B cell (primary cell): ENCODE measurements around the gene WDR1. TPM values are rescaled to one million over a fixed set of nuclear protein-coding genes. Genes with fewer than 3 reads are reported as not detected.
A peak's percentile ranks its signal among the peaks of the same experiment; 100 is the strongest.

Experiments
- ATAC-seq: fragments of 200-7000 bp; cut with Tn5 transposase; one replicate; pipeline ENCODE4 v1.10.0; 2021; ENCODE audit warnings: low read depth, mild to moderate bottlenecking, moderate number of reproducible peaks, moderate library complexity
- CTCF ChIA-PET: fragments of 350-600 bp; sonication (Branson Sonifier 250); formaldehyde crosslinking; loops from one replicate; lab custom pipeline; 2021; ENCODE audit warnings: antibody characterized with exemption, inconsistent platforms; lab: Charles Lee
- POLR2A ChIA-PET: fragments of 350-600 bp; sonication (Branson Sonifier 250); formaldehyde crosslinking; loops from one replicate; lab custom pipeline; 2021; ENCODE audit warnings: antibody characterized with exemption; lab: Charles Lee
- DNase-seq: peaks from one replicate; pipeline ENCODE4 v3.0.0; 2013
- H2AFZ ChIP-seq: 2 replicates; pipeline ENCODE4 v1.6.1; 2012; ENCODE audit warnings: mild to moderate bottlenecking, low read depth, low read length; ENCODE audit not compliant: insufficient read depth, poor library complexity, severe bottlenecking
- H3K27ac ChIP-seq, 2 donors: 1 replicate in 1 of 2; 2 replicates in 1 of 2; pipeline ENCODE4 v1.5.1; 2012 to 2013; ENCODE audit warnings: low read length in 2 of 2, mild to moderate bottlenecking in 2 of 2, moderate library complexity in 1 of 2
- H3K27me3 ChIP-seq, 4 experiments: fragments of 200-600 bp in 1 of 4; sonication (generic) in 1 of 4; replicated peaks in 1 of 4; 1 replicate in 2 of 4; 2 replicates in 2 of 4; pipeline versions ENCODE4 v1.6.1 to v1.7.0; 2013 to 2016; ENCODE audit warnings: low read length in 3 of 4, mild to moderate bottlenecking in 2 of 4, mixed read lengths in 1 of 4, moderate library complexity in 1 of 4; ENCODE audit not compliant: insufficient read depth in 4 of 4, control insufficient read depth in 3 of 4; ENCODE audit errors: control extremely low read depth in 1 of 4
- H3K36me3 ChIP-seq, 2 experiments: replicated peaks in 1 of 2; 1 replicate in 1 of 2; 2 replicates in 1 of 2; pipeline versions ENCODE4 v1.6.1 to v1.7.1; 2013; ENCODE audit warnings: low read length in 1 of 2; ENCODE audit not compliant: insufficient read depth in 2 of 2, control insufficient read depth in 1 of 2; ENCODE audit errors: control extremely low read depth in 1 of 2, extremely low read depth in 1 of 2
- H3K4me1 ChIP-seq, 2 donors: fragments of 200-600 bp in 1 of 2; sonication (generic) in 1 of 2; 1 replicate in 1 of 2; 2 replicates in 1 of 2; pipeline versions ENCODE4 v1.5.1 to v1.6.1; 2013 to 2017; ENCODE audit warnings: low read length in 2 of 2; ENCODE audit not compliant: control insufficient read depth in 2 of 2, insufficient read depth in 2 of 2
- H3K4me2 ChIP-seq: replicated peaks from 2 replicates; pipeline ENCODE3; 2012; ENCODE audit warnings: mild to moderate bottlenecking, low read depth, low read length; ENCODE audit not compliant: poor library complexity, severe bottlenecking
- H3K4me3 ChIP-seq, 5 experiments: fragments of 200-600 bp in 1 of 5; sonication (generic) in 1 of 5; 1 replicate in 3 of 5; 2 replicates in 2 of 5; pipeline versions ENCODE4 v1.5.1 to v1.7.0; 2011 to 2016; ENCODE audit warnings: low read length in 4 of 5, mild to moderate bottlenecking in 4 of 5, low read depth in 2 of 5, control low read depth in 1 of 5, moderate library complexity in 1 of 5; ENCODE audit not compliant: insufficient read depth in 1 of 5; ENCODE audit errors: control extremely low read depth in 1 of 5, extremely low read depth in 1 of 5
- H3K79me2 ChIP-seq: fragments of 200-600 bp; sonication (generic); one replicate; pipeline ENCODE4 v1.6.0; 2016; ENCODE audit warnings: low read length; ENCODE audit not compliant: control insufficient read depth, insufficient read depth
- H3K9ac ChIP-seq: fragments of 200-600 bp; sonication (generic); 2 replicates; pipeline ENCODE4 v1.6.1; 2017; ENCODE audit warnings: mild to moderate bottlenecking, low read length, moderate library complexity
- H3K9me3 ChIP-seq, 3 donors: one replicate each; pipeline versions ENCODE4 v1.6.1 to v1.7.1; 2013; ENCODE audit warnings: low read length in 2 of 3; ENCODE audit not compliant: control insufficient read depth in 2 of 3, insufficient read depth in 1 of 3; ENCODE audit errors: control extremely low read depth in 1 of 3
- H4K20me1 ChIP-seq: 2 replicates; pipeline ENCODE4 v1.6.0; 2012; ENCODE audit warnings: mild to moderate bottlenecking, low read length; ENCODE audit not compliant: insufficient read depth, control insufficient read depth, poor library complexity, severe bottlenecking
- H3K27ac Mint-ChIP-seq: one replicate; pipeline ENCODE4 v1.8.0; 2021; ENCODE audit warnings: mixed read lengths
- H3K27me3 Mint-ChIP-seq: one replicate; pipeline ENCODE4 v1.8.0; 2021; ENCODE audit warnings: mixed read lengths
- H3K4me1 Mint-ChIP-seq: one replicate; pipeline ENCODE4 v1.8.0; 2021; ENCODE audit warnings: mixed read lengths
- H3K4me3 Mint-ChIP-seq: one replicate; pipeline ENCODE4 v1.8.0; 2021; ENCODE audit warnings: mixed read lengths
- H3K9me3 Mint-ChIP-seq: one replicate; pipeline ENCODE4 v1.8.0; 2022; ENCODE audit warnings: mixed read lengths; ENCODE audit not compliant: insufficient read depth
- CTCF ChIP-seq: fragments of 200-600 bp; IDR thresholded peaks from one replicate; pipeline ENCODE4 v1.8.0; 2022; ENCODE audit warnings: antibody characterized with exemption, mild to moderate bottlenecking
- EZH2 ChIP-seq: IDR thresholded peaks from 2 replicates; pipeline ENCODE4 v1.6.1; 2012; ENCODE audit warnings: borderline replicate concordance, low read depth, mild to moderate bottlenecking, moderate library complexity, low read length; ENCODE audit not compliant: insufficient read depth, poor library complexity, severe bottlenecking
- WGBS: methylation state at CpG from one replicate; pipeline ENCODE4 v1.1.5; 2013; ENCODE audit warnings: missing lambda C conversion rate; ENCODE audit not compliant: insufficient coverage; 5-methylcytosine and 5-hydroxymethylcytosine counted together
- intact Hi-C: fragments of 100-400 bp; cut with micrococcal nuclease; formaldehyde crosslinking; loops from one replicate; pipeline ENCODE4 v1.10.0; 2022
- polyA plus RNA-seq: library from polyadenylated mRNA; depleted of rRNA; stranded (reverse); fragments of >200 nt; gene quantifications from 2 replicates; pipeline ENCODE4 v1.2.3, GENCODE V29; 2012
- total RNA-seq, 2 donors: library from RNA; stranded (reverse); fragments of 120-200 nt in 1 of 2; gene quantifications; 1 replicate in 1 of 2; 2 replicates in 1 of 2; pipeline versions ENCODE4 v1.2.3 to v1.2.4, GENCODE V29; 2013 to 2022

The WDR1 gene
- total and polyA plus RNA-seq, 2 donors (not counting 1 experiment from before 2014, with no cell fraction given) = 134 to 217 TPM

- Histone ChIP-seq H3K4me3 (peak overlapping the region; percentile 74 to 90 (median 82)), H3K9ac (peak overlapping the region; percentile 88), H3K27ac (peak overlapping the region; percentile 98), H3K27me3 (no peaks in the 10 kb centered on the region), H4K20me1 (peaks cover 36% of the 10 kb centered on the region), H3K36me3 (peaks cover 0 to 30% of the 10 kb centered on the region in 2 experiments), H3K79me2 (peaks cover 41% of the 10 kb centered on the region), H3K4me1 (peaks cover 27 to 44% of the 10 kb centered on the region in 2 donors), H2AFZ (peak overlapping the region; percentile 76), H3K9me3 (no peaks in the 10 kb centered on the region), H3K4me2 (peak overlapping the region; percentile 85)
- TF ChIP-seq EZH2 = no peak
- H3K27me3 Mint-ChIP-seq = peaks cover 1% of the 10 kb centered on the region
- no peaks in the 10 kb centered on the region for H3K9me3 Mint-ChIP-seq
- ChIA-PET CTCF (interaction anchor here (0.7 to 3.4 kb wide), 13 partner anchors 9 to 981 kb away, joined by 3 to 14 read pairs (median 4); no protein-coding TSS in a partner anchor), POLR2A (interaction anchor here (0.6 to 2.6 kb wide), 11 partner anchors 9 to 426 kb away, joined by 3 to 14 read pairs (median 5); partner anchors contain the start of gene ZNF518B)
- ATAC-seq (no peak), DNase-seq (peak; percentile 80)
- intact Hi-C loops = loop anchor here (1.0 to 5.0 kb wide), 5 partner anchors 34 to 1355 kb away; no protein-coding TSS in a partner anchor
- peak overlapping the region; percentile 96 for H3K27ac Mint-ChIP-seq
- 23% methylated on average over 13 of the region's 17 CpGs for WGBS
- H3K4me1 Mint-ChIP-seq = peaks cover 53% of the 10 kb centered on the region
- peak overlapping the region; percentile 90 for H3K4me3 Mint-ChIP-seq
Measured at GRCh38 chr4:10117359-10118047, 904 bp upstream of the WDR1 start.

DNA sequence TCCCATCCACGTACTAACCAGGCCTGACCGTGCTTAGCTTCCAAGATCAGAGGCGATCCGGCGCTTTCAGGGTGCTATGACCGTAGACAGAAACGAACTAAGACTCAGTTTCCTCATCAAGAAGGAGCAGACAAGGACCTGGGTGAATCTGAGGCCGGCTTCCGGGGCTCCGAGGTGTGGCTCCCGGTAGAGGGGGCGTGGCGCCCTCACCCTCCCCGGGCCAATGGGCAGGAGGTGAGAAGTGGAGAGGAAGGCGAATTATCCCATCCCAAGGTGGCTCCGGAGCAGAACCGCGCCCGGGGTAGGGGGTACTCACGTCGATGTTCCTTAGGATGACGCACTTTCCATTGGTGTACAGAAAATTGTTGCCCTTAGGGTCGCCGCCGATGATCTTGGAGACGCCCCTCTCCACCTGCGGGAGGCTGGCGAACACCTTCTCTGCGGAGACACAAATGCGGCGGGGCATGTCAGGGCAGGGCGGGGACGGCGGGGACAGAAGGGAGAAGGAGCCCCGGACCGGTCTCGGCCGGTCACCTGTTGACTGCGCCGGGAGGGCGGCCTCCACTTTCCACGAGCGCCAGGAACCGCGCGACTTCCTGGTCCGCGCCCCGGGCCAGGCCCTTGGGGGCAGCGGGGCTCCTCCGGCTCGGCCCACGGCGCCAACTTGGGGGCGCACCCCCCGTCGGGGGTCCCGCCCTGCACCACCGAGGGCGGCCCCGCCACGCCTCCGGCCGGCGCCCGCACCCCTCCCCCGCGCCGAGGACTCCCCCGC is 616 bp downstream of the WDR1 start:
- ChIA-PET CTCF (interaction anchor here (1.8 to 3.4 kb wide), 3 partner anchors 42 to 424 kb away, joined by 6 to 11 read pairs (median 11); no protein-coding TSS in a partner anchor), POLR2A (interaction anchor here (0.9 to 2.6 kb wide), 5 partner anchors 8 to 983 kb away, joined by 3 to 14 read pairs (median 7); partner anchors contain the start of gene ZNF518B)
- H3K9me3 ChIP-seq = no peaks in the 10 kb centered on the region
- H3K27me3 Mint-ChIP-seq = no peaks in the 10 kb centered on the region
- TF ChIP-seq CTCF (no peak), EZH2 (no peak)
- H3K4me3 ChIP-seq = peak overlapping the region; percentile 58 to 82 (median 73)
- H3K27ac ChIP-seq = peak overlapping the region; percentile 48 to 98
- peak overlapping the region; percentile 85 for H3K4me2 ChIP-seq
- DNase-seq = peak; percentile 76
- peaks cover 65% of the 10 kb centered on the region for H3K4me1 Mint-ChIP-seq
- peaks cover 51% of the 10 kb centered on the region for H4K20me1 ChIP-seq
- peak overlapping the region; percentile 77 for H3K9ac ChIP-seq
- peak overlapping the region; percentile 92 for H3K27ac Mint-ChIP-seq
- H3K9me3 Mint-ChIP-seq = no peaks in the 10 kb centered on the region
- H3K4me1 ChIP-seq = peaks cover 27 to 50% of the 10 kb centered on the region in 2 donors
- ATAC-seq = peak; percentile 18
- peaks cover 0 to 46% of the 10 kb centered on the region in 2 experiments for H3K36me3 ChIP-seq
- intact Hi-C loops = loop anchor here (1.0 to 5.0 kb wide), 5 partner anchors 16 to 1356 kb away; no protein-coding TSS in a partner anchor
- peak overlapping the region; percentile 95 for H3K4me3 Mint-ChIP-seq
- no peaks in the 10 kb centered on the region for H3K27me3 ChIP-seq
- 3% methylated on average over 68 of the region's 70 CpGs for WGBS
- peaks cover 56% of the 10 kb centered on the region for H3K79me2 ChIP-seq
- peak overlapping the region; percentile 76 for H2AFZ ChIP-seq
